GM19467 (cell line): ENCODE results near the gene CEP350.

Experiments used
- ATAC-seq: cut with Tn5 transposase; IDR thresholded peaks from one replicate; pipeline ENCODE4 v1.9.1; 2021; ENCODE audit warnings: mild to moderate bottlenecking, moderate library complexity; ENCODE audit not compliant: unreplicated experiment

The CEP350 gene

GRCh38 chr1:180153032-180153431 is 198.4 kb downstream of the CEP350 start:
- ATAC-seq, result no peak

- ATAC-seq, result no peak
Observed at GRCh38 chr1:180154003-180154324, 199.4 kb downstream of the CEP350 start.

- peak; percentile 92 for ATAC-seq
Observed at GRCh38 chr1:180154325-180155181, 199.9 kb downstream of the CEP350 start, which contains the start of gene QSOX1. QSOX1 (plus strand) TSS chr1:180154869; CDS start chr1:180154908, 39 bp downstream.

GRCh38 chr1:180155182-180155682 is 200.6 kb downstream of the CEP350 start:
- ATAC-seq, result no peak

GRCh38 chr1:180156201-180156600 is 201.6 kb downstream of the CEP350 start:
- ATAC-seq, result no peak

GRCh38 chr1:180156631-180157091 is 202.1 kb downstream of the CEP350 start:
- no peak for ATAC-seq

GRCh38 chr1:180157108-180157507 is 202.5 kb downstream of the CEP350 start:
- ATAC-seq, result no peak

GRCh38 chr1:180157576-180158057 is 203.0 kb downstream of the CEP350 start:
- ATAC-seq, result no peak

GRCh38 chr1:180158149-180159147 is 203.8 kb downstream of the CEP350 start:
- no peak for ATAC-seq

- no peak for ATAC-seq
Observed at GRCh38 chr1:180160357-180160756, 205.7 kb downstream of the CEP350 start.

- ATAC-seq, result no peak
Observed at GRCh38 chr1:180163041-180163440, 208.4 kb downstream of the CEP350 start.
